Left colon (tissue), 2 donors: Measurements from ENCODE around the gene CILP. TPM values are rescaled to one million over a fixed set of nuclear protein-coding genes. Genes with fewer than 3 reads are reported as not detected.
A peak's percentile ranks its signal among the peaks of the same experiment; 100 is the strongest.
"Not testable (repeated sequence)": the region's sequence is repeated elsewhere in the genome, so short reads cannot be mapped to it uniquely, and the experiment has no call there.

ENCODE experiments used
- ATAC-seq: fragments of 200-7000 bp; cut with Tn5 transposase; one replicate; pipeline ENCODE4 v1.9.1; 2020; ENCODE audit warnings: mild to moderate bottlenecking, moderate library complexity
- DNase-seq, 2 donors: peaks; one replicate each; pipeline ENCODE4 v3.0.0-alpha.2; 2020
- intact Hi-C, 2 donors: fragments of 100-400 bp; cut with DNase I in 1 of 2; cut with micrococcal nuclease in 1 of 2; formaldehyde crosslinking; loops; one replicate each; pipeline versions ENCODE4 v1.11.2 to v1.14.0; 2022; cut with DNase I, micrococcal nuclease
- long read RNA-seq: library from polyadenylated mRNA; unstranded; transcript quantifications from one replicate; pipeline ENCODE4 v2.0.0, GENCODE V29; 2021
- total RNA-seq, 2 donors: library from RNA; stranded (reverse); fragmentation: NEBNext Ultra II Directional; extraction: Animal tissue kit (Norgen Biotek cat#: 25700); gene quantifications; one replicate each; pipeline ENCODE4 v1.2.1, GENCODE V29; 2021
- donor health status: DM: no; HTN: no; CAD: no.
- donor health status: DM: yes; HTN: yes; CAD: no.

The CILP gene, protein sequence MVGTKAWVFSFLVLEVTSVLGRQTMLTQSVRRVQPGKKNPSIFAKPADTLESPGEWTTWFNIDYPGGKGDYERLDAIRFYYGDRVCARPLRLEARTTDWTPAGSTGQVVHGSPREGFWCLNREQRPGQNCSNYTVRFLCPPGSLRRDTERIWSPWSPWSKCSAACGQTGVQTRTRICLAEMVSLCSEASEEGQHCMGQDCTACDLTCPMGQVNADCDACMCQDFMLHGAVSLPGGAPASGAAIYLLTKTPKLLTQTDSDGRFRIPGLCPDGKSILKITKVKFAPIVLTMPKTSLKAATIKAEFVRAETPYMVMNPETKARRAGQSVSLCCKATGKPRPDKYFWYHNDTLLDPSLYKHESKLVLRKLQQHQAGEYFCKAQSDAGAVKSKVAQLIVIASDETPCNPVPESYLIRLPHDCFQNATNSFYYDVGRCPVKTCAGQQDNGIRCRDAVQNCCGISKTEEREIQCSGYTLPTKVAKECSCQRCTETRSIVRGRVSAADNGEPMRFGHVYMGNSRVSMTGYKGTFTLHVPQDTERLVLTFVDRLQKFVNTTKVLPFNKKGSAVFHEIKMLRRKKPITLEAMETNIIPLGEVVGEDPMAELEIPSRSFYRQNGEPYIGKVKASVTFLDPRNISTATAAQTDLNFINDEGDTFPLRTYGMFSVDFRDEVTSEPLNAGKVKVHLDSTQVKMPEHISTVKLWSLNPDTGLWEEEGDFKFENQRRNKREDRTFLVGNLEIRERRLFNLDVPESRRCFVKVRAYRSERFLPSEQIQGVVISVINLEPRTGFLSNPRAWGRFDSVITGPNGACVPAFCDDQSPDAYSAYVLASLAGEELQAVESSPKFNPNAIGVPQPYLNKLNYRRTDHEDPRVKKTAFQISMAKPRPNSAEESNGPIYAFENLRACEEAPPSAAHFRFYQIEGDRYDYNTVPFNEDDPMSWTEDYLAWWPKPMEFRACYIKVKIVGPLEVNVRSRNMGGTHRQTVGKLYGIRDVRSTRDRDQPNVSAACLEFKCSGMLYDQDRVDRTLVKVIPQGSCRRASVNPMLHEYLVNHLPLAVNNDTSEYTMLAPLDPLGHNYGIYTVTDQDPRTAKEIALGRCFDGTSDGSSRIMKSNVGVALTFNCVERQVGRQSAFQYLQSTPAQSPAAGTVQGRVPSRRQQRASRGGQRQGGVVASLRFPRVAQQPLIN
- 10 to 100 TPM in 1 of 2 donors, 1 to 10 TPM in 1; 3.5 to 13.4 TPM for total RNA-seq
- long read RNA-seq, full-length matches to known transcripts = 8 of 13 reads
- long read RNA-seq, partial matches to known transcripts = 3 of 13 reads
- long read RNA-seq, other reads (novel, unspliced or antisense) = 2 of 13 reads

- DNase-seq (no peak), ATAC-seq (no peak)
- intact Hi-C loops = no loop called here
Observed at GRCh38 chr15:65210770-65211481, at the start of gene CILP. CILP (minus strand) TSS chr15:65211473; CDS start chr15:65209755, 1,718 bp downstream.

DNA sequence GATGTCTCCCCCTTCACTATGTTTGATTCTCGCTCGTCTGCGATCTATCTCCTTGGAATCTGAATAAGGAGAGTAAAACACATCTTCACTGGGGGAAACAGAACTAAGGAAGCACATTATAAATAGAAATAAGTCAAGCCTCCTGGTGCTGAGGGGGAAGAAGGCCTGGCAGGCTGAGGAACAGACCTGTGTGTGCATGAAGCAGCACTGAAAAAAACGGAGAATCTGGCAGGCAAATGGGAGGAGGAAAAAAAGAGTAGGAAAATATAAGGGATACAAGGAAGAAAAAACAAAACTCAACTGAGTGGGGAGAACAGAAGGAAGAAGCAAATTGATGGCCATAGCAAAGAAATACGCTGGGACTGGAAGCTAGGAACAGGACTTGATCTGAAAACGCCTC is 49.7 kb upstream of the CILP start:
- intact Hi-C loops = no loop called here
- ATAC-seq (no peak), DNase-seq (no peak)

DNA sequence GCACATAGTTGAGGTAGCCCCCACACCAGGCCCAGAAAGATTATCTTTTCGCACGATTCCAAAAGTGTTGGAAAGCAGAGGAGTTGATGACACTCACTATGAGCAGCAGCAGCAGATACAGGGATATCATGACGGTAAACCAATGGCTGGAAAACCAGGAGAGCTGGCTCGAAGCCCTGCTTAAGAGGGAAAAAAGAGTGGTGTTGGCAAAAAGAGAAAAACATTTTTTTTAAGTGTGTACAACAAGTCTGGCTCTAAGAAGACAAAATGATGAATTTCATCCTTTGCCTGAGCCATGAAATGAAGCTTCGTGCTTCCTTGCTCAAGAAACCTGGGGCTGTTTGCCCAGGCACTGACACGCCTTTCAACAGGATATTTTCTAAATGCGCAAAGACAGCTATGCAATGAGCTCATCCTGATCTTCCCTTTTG is 48.1 kb upstream of the CILP start:
- no peak for ATAC-seq
- intact Hi-C loops = no loop called here
- peak; percentile 15 to 44 for DNase-seq

- DNase-seq (peak in 1 of 2 donors; percentile 45), ATAC-seq (peak; percentile 38)
- intact Hi-C loops = no loop called here
Observed at GRCh38 chr15:65258375-65259262, 47.3 kb upstream of the CILP start.

- intact Hi-C loops = no loop called here
- DNase-seq = no peak
- no peak for ATAC-seq
Observed at GRCh38 chr15:65255486-65256140, 44.3 kb upstream of the CILP start.

DNA sequence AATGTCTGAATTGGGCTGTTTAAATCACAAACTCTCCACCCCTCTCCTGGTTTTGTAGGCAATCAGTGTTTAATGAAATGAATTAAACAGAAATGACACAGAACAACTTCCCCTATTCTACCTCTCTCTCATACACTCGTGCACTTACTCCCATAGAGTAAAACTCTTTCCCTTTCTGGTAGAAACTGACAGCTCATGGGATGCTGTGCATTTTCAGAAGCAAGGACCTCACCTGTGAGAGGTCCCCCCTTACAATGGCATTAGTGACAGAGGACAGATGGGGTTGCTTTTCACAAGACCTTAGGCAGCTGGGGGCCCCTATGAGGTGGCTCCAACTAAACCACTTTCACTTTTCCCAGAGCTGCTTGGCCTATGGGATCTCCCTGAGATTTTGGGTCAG is 43.5 kb upstream of the CILP start:
- ATAC-seq (no peak), DNase-seq (no peak)
- intact Hi-C loops = no loop called here

- DNase-seq (no peak), ATAC-seq (no peak)
- intact Hi-C loops = no loop called here
Observed at GRCh38 chr15:65254356-65254755, 43.1 kb upstream of the CILP start.

DNA sequence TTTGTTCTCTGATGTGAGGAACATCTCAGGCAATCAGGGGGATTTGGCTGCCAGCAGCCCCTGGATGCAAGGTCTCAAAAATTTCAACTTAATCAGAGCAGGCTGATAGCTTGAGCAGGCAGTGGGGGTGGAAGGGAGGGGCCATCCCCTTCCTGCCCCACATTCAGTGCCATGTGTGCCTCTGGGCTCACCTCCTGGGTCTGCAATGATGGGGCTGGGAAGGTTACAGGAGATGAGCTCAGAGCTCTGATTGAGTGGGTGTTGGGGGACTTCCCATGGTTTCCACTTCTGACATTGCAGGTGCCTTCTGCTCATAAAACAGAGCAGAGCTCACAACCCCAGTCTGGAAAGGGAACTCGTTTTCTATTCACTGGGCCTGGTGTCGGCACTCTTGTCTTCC is 38.4 kb upstream of the CILP start:
- DNase-seq (no peak), ATAC-seq (no peak)
- intact Hi-C loops = no loop called here

GRCh38 chr15:65248511-65249255 is 37.4 kb upstream of the CILP start:
- intact Hi-C loops = no loop called here
- no peak for ATAC-seq
- DNase-seq = no peak

DNA sequence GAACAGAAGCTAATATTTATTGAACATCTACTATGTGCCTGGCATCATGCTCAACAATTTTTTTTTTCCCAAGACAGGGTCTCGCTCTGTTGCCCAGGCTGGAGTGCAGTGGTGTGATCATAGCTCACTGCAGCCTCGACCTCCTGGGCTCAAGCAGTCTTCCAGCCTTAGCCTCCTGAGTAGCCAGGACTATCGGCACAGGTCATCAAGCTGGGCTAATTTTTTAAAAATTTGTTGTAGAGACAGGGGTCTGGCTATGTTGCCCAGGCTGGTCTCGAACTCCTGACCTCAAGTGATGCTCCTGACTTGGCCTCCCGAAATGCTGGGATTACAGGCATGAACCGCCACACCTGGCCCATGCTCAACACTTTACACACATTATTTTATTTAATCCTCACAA is 35.7 kb upstream of the CILP start:
- DNase-seq (no peak), ATAC-seq (no peak)

DNA sequence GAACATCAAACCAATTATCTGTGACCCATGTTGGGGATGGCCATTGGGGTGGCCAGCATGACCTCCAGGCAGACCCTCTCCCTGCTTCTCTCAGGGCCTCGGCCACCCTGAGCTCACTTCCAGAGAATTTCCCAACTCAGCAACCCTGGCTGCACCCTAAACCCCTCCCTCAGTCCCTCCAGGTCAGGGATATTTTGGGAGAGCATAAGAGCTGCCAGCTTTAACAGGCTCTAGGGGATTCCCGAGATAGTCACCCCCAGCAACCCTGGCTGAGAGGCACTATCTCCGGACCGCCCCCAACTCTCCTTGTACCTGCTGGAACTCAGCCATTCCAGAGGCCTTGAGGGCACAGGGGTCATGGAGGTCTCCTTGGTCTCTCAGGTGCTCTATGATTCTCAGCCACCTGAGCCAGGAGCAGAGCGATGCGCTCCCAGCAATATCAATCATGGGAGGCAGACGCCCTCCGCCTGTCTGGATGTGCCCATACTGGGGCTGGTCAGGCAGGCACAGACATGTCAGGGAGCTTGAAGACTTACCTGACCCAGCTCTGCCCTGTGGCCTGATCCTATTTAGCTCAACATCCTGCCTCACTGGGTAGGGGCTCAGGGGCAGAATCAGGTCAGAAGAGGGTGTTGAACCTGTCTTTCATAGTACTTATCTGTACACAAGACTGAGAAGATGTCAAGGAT is 34.9 kb upstream of the CILP start:
- DNase-seq (no peak), ATAC-seq (no peak)
- intact Hi-C loops = no loop called here

More for the DNA sequence above, 35.7 kb upstream of the CILP start:
- intact Hi-C loops = no loop called here

- DNase-seq = peak; percentile 20 to 63
- intact Hi-C loops = no loop called here
- no peak for ATAC-seq
Observed at GRCh38 chr15:65245096-65245856, 34.0 kb upstream of the CILP start.

DNA sequence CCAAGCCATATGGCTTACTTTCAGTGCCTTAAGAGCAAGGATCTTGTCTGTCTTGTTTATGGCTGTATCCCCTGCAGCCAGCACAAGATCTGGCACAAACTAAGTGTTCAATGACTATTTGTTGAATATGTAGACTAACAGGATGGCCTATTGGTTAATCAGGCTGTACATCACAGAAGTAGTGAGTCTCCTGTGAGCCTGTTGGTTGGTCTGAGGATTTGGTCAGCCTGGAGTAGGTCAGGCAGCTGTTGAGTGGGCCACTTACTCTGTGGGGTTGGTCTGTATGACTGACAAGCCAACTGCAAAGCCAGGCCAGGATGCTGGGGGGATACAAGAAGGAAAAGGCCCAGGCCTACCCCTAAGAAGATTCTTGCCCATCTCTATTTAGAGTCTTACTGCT is 33.4 kb upstream of the CILP start:
- DNase-seq (no peak), ATAC-seq (no peak)
- intact Hi-C loops = no loop called here

DNA sequence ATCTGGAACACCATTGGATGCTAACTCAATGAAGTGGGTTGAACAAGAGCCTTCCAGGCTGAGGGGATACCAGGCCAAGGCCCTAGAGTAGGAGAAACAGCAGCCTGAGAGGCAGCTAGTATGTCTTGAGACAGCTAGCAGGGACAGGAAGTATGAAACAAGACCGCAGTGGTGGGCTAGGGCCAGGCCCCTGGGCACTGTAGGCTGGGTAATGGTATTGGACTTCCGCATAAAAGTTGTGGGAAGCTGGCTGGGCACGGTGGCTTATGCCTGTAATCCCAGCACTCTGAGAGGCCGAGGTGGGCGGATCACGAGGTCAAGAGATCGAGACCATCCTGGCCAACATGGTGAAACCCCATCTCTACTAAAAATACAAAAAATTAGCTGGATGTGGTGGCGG is 25.2 kb upstream of the CILP start:
- DNase-seq, intact Hi-C loops, ATAC-seq: not testable (repeated sequence)

- no peak for DNase-seq
- intact Hi-C loops = no loop called here
- ATAC-seq = no peak
Observed at GRCh38 chr15:65233696-65234095, 22.4 kb upstream of the CILP start.
